HCT116 (cell line): ENCODE results near the gene SEC22C.

Experiments used
- ATF3 ChIP-seq: IDR thresholded peaks from 2 replicates; pipeline ENCODE4 v1.6.1; 2012
- CTCF ChIP-seq, 3 experiments: fragments of 200-600 bp in 1 of 3; sonication (generic) in 1 of 3; IDR thresholded peaks in 2 of 3; conservative IDR thresholded peaks in 1 of 3; 2 replicates each; pipeline ENCODE4 v1.5.1; 2012 to 2017; ENCODE audit warnings: low read depth in 2 of 3, low read length in 2 of 3, antibody characterized with exemption in 1 of 3, borderline replicate concordance in 1 of 3, control low read depth in 1 of 3, mild to moderate bottlenecking in 1 of 3, mixed read lengths in 1 of 3, mixed run types in 1 of 3, moderate library complexity in 1 of 3; ENCODE audit not compliant: insufficient read depth in 1 of 3
- EZH2 ChIP-seq: fragments of 200-600 bp; sonication (generic); IDR thresholded peaks from 2 replicates; pipeline ENCODE4 v1.6.1; 2017; ENCODE audit warnings: antibody characterized with exemption, mixed run types
- JUND ChIP-seq: IDR thresholded peaks from 2 replicates; pipeline ENCODE4 v1.6.1; 2012
- POLR2A ChIP-seq: IDR thresholded peaks from 2 replicates; pipeline ENCODE4 v1.7.0; 2011; ENCODE audit warnings: borderline replicate concordance; ENCODE audit not compliant: insufficient read depth, insufficient read length; ENCODE audit errors: extremely low read depth
- SRF ChIP-seq: IDR thresholded peaks from 2 replicates; pipeline ENCODE4 v1.6.1; 2012; ENCODE audit warnings: low read depth
- YY1 ChIP-seq: IDR thresholded peaks from 2 replicates; pipeline ENCODE4 v1.6.1; 2011; ENCODE audit warnings: low read length, low read depth, moderate library complexity, mild to moderate bottlenecking; ENCODE audit not compliant: insufficient replicate concordance; ENCODE audit errors: extremely low read depth
- ZFX ChIP-seq: fragments of 450-650 bp; IDR thresholded peaks from 2 replicates; pipeline ENCODE4 v1.6.1; 2017
- TF ChIP-seq, protein P1 (sequence below): IDR thresholded peaks from 2 replicates; pipeline ENCODE4 v1.6.1; 2012; ENCODE audit warnings: low read depth
- TF ChIP-seq, protein P2 (sequence below): IDR thresholded peaks from 2 replicates; pipeline ENCODE4 v1.6.1; 2012

GRCh38 chr3:42500091-42500490, 81.7 kb downstream of the SEC22C start:
- TF ChIP-seq CTCF (IDR thresholded peaks at IDR 0.05 in 2 of 3, conservative IDR thresholded peaks at IDR 0.05 in 1 of 3; ENCODE audit: borderline replicate concordance in 1 of 3, insufficient read depth in 1 of 3, low read depth in 2 of 3, low read length in 2 of 3) (no peak), JUND (no peak), SRF (no peak), EZH2 (no peak), POLR2A (no peak), ATF3 (no peak), ZFX (no peak), YY1 (no peak)
- TF ChIP-seq, protein P1, sequence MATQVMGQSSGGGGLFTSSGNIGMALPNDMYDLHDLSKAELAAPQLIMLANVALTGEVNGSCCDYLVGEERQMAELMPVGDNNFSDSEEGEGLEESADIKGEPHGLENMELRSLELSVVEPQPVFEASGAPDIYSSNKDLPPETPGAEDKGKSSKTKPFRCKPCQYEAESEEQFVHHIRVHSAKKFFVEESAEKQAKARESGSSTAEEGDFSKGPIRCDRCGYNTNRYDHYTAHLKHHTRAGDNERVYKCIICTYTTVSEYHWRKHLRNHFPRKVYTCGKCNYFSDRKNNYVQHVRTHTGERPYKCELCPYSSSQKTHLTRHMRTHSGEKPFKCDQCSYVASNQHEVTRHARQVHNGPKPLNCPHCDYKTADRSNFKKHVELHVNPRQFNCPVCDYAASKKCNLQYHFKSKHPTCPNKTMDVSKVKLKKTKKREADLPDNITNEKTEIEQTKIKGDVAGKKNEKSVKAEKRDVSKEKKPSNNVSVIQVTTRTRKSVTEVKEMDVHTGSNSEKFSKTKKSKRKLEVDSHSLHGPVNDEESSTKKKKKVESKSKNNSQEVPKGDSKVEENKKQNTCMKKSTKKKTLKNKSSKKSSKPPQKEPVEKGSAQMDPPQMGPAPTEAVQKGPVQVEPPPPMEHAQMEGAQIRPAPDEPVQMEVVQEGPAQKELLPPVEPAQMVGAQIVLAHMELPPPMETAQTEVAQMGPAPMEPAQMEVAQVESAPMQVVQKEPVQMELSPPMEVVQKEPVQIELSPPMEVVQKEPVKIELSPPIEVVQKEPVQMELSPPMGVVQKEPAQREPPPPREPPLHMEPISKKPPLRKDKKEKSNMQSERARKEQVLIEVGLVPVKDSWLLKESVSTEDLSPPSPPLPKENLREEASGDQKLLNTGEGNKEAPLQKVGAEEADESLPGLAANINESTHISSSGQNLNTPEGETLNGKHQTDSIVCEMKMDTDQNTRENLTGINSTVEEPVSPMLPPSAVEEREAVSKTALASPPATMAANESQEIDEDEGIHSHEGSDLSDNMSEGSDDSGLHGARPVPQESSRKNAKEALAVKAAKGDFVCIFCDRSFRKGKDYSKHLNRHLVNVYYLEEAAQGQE = no peak
- TF ChIP-seq, protein P2, sequence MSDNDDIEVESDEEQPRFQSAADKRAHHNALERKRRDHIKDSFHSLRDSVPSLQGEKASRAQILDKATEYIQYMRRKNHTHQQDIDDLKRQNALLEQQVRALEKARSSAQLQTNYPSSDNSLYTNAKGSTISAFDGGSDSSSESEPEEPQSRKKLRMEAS = no peak
